Endodermal cell (in vitro differentiated cells): ENCODE data around the gene DHX57. TPM values are rescaled to one million over a fixed set of nuclear protein-coding genes. Genes with fewer than 3 reads are reported as not detected.
"Not testable (repeated sequence)": the region's sequence is repeated elsewhere in the genome, so short reads cannot be mapped to it uniquely, and the experiment has no call there.

Source experiments
- DNase-seq: peaks from one replicate; pipeline ENCODE4 v3.0.0-alpha.2; 2017
- H3K27ac ChIP-seq: 2 replicates; pipeline ENCODE4 v1.5.1; 2013; ENCODE audit warnings: mild to moderate bottlenecking, low read depth, low read length, moderate library complexity
- H3K27me3 ChIP-seq: 2 replicates; pipeline ENCODE4 v1.6.1; 2013; ENCODE audit warnings: mild to moderate bottlenecking, low read length, moderate library complexity; ENCODE audit not compliant: insufficient read depth, control insufficient read depth, poor library complexity, severe bottlenecking
- H3K36me3 ChIP-seq: 2 replicates; pipeline ENCODE4 v1.7.0; 2013; ENCODE audit warnings: mild to moderate bottlenecking, low read length, moderate library complexity; ENCODE audit not compliant: control insufficient read depth, insufficient read depth
- H3K4me1 ChIP-seq: one replicate; pipeline ENCODE4 v1.7.0; 2013; ENCODE audit warnings: low read length; ENCODE audit not compliant: control insufficient read depth, insufficient read depth
- H3K4me3 ChIP-seq: 2 replicates; pipeline ENCODE4 v1.5.1; 2013; ENCODE audit warnings: mild to moderate bottlenecking, low read length, moderate library complexity
- H3K9ac ChIP-seq: 2 replicates; pipeline ENCODE4 v1.6.1; 2013; ENCODE audit warnings: mild to moderate bottlenecking, low read length, moderate library complexity; ENCODE audit not compliant: poor library complexity, severe bottlenecking; ENCODE audit errors: extremely low read depth
- H3K9me3 ChIP-seq: 2 replicates; pipeline ENCODE4 v1.6.1; 2013; ENCODE audit warnings: mild to moderate bottlenecking, low read length, moderate library complexity; ENCODE audit not compliant: control insufficient read depth
- H3K27ac Mint-ChIP-seq: 2 replicates; pipeline ENCODE4 v1.8.0; 2020; ENCODE audit warnings: mixed read lengths
- H3K27me3 Mint-ChIP-seq: 2 replicates; pipeline ENCODE4 v1.8.0; 2021; ENCODE audit warnings: mild to moderate bottlenecking, mixed read lengths; ENCODE audit not compliant: insufficient read depth
- H3K36me3 Mint-ChIP-seq: 2 replicates; pipeline ENCODE4 v1.8.0; 2020; ENCODE audit warnings: low read depth, mixed read lengths
- H3K4me1 Mint-ChIP-seq: 2 replicates; pipeline ENCODE4 v1.8.0; 2020; ENCODE audit warnings: mixed read lengths
- H3K4me3 Mint-ChIP-seq: 2 replicates; pipeline ENCODE4 v1.8.0; 2020; ENCODE audit warnings: mild to moderate bottlenecking, moderate library complexity, mixed read lengths
- H3K9me3 Mint-ChIP-seq: 2 replicates; pipeline ENCODE4 v1.8.0; 2020; ENCODE audit warnings: mild to moderate bottlenecking, mixed read lengths
- CTCF ChIP-seq: fragments of 200-600 bp; sonication (generic); conservative IDR thresholded peaks from 2 replicates; pipeline ENCODE4 v1.5.0; 2021; ENCODE audit warnings: antibody characterized with exemption, mild to moderate bottlenecking
- WGBS, 2 experiments: methylation state at CpG; one replicate each; pipeline versions ENCODE4 v1.1.5 to v1.1.7; 2013; ENCODE audit warnings: missing lambda C conversion rate in 2 of 2, mixed read lengths in 1 of 2; ENCODE audit not compliant: insufficient coverage in 1 of 2, insufficient read length in 1 of 2; 5-methylcytosine and 5-hydroxymethylcytosine counted together
- total RNA-seq, 2 donors: library from RNA; stranded (reverse); fragmentation: NEBNext Ultra II Directional in 1 of 2; extraction: Animal tissue kit (Norgen Biotek cat#: 25700) in 1 of 2; gene quantifications; 2 replicates in 1 of 2; 3 replicates in 1 of 2; pipeline ENCODE4 v1.2.1, GENCODE V29; 2021

DHX57 gene
- total RNA-seq, 2 donors from 2014 or later: 35.4 to 45.7 TPM

- no peak overlapping the region for H3K9ac ChIP-seq
- H3K27ac Mint-ChIP-seq: no peak overlapping the region
- no peaks in the 10 kb centered on the region for H3K9me3 Mint-ChIP-seq
- peaks cover 33% of the 10 kb centered on the region for H3K36me3 ChIP-seq
- H3K36me3 Mint-ChIP-seq: peaks cover 19% of the 10 kb centered on the region
- H3K27me3 Mint-ChIP-seq: no peaks in the 10 kb centered on the region
- TF ChIP-seq CTCF: no peak
- H3K4me3 Mint-ChIP-seq: no peak overlapping the region
- 94 to 100% methylated on average over 6 to 10 of the region's 10 CpGs for WGBS, 2 experiments
- H3K27ac ChIP-seq: peak overlapping the region; percentile 32
- H3K4me3 ChIP-seq: no peak overlapping the region
- no peaks in the 10 kb centered on the region for H3K4me1 Mint-ChIP-seq
- H3K9me3 ChIP-seq: no peaks in the 10 kb centered on the region
- H3K4me1 ChIP-seq: peaks cover 4% of the 10 kb centered on the region
- H3K27me3 ChIP-seq: no peaks in the 10 kb centered on the region
- no peak for DNase-seq
These were observed 78.5 kb downstream of the DHX57 start for GRCh38 chr2:38797250-38797676.

GRCh38 chr2:38795016-38795415 is 80.7 kb downstream of the DHX57 start:
- not testable (repeated sequence) for DNase-seq, H3K4me1 ChIP-seq, H3K9me3 ChIP-seq, H3K27me3 Mint-ChIP-seq, H3K4me3 Mint-ChIP-seq, H3K27me3 ChIP-seq, H3K36me3 Mint-ChIP-seq, H3K27ac Mint-ChIP-seq, H3K9me3 Mint-ChIP-seq, H3K27ac ChIP-seq, H3K4me1 Mint-ChIP-seq, H3K4me3 ChIP-seq, H3K9ac ChIP-seq
- WGBS, 2 experiments: 91 to 92% methylated on average over 7 of the region's 7 CpGs
- peaks cover 21% of the 10 kb centered on the region for H3K36me3 ChIP-seq

GRCh38 chr2:38794235-38794946 is 81.3 kb downstream of the DHX57 start:
- Mint-ChIP-seq H3K27me3 (no peaks in the 10 kb centered on the region), H3K9me3 (no peaks in the 10 kb centered on the region), H3K36me3 (peaks cover 8% of the 10 kb centered on the region), H3K27ac (no peak overlapping the region), H3K4me1 (no peaks in the 10 kb centered on the region), H3K4me3 (no peak overlapping the region)
- H3K4me1 ChIP-seq: peaks cover 4% of the 10 kb centered on the region
- no peak for DNase-seq
- no peak overlapping the region for H3K27ac ChIP-seq
- H3K4me3 ChIP-seq: no peak overlapping the region
- no peaks in the 10 kb centered on the region for H3K9me3 ChIP-seq
- no peak overlapping the region for H3K9ac ChIP-seq
- H3K27me3 ChIP-seq: no peaks in the 10 kb centered on the region
- H3K36me3 ChIP-seq: peaks cover 21% of the 10 kb centered on the region
- WGBS, 2 experiments: 94 to 98% methylated on average over 6 to 7 of the region's 7 CpGs
- TF ChIP-seq CTCF: no peak
